LNCAP (cell line): Measurements from ENCODE around the gene PDE7B.

Source experiments
- TF ChIP-seq, protein P1 (sequence below): fragments of 450-650 bp; IDR thresholded peaks from 2 replicates; pipeline ENCODE4 v1.5.1; 2017; ENCODE audit warnings: mild to moderate bottlenecking

The PDE7B gene

GRCh38 chr6:135831016-135831415, 20.5 kb upstream of the PDE7B start:
- TF ChIP-seq, protein P1, sequence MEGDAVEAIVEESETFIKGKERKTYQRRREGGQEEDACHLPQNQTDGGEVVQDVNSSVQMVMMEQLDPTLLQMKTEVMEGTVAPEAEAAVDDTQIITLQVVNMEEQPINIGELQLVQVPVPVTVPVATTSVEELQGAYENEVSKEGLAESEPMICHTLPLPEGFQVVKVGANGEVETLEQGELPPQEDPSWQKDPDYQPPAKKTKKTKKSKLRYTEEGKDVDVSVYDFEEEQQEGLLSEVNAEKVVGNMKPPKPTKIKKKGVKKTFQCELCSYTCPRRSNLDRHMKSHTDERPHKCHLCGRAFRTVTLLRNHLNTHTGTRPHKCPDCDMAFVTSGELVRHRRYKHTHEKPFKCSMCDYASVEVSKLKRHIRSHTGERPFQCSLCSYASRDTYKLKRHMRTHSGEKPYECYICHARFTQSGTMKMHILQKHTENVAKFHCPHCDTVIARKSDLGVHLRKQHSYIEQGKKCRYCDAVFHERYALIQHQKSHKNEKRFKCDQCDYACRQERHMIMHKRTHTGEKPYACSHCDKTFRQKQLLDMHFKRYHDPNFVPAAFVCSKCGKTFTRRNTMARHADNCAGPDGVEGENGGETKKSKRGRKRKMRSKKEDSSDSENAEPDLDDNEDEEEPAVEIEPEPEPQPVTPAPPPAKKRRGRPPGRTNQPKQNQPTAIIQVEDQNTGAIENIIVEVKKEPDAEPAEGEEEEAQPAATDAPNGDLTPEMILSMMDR: no peak

GRCh38 chr6:135832166-135832565, 19.3 kb upstream of the PDE7B start:
- TF ChIP-seq, protein P1: no peak

- TF ChIP-seq, protein P1: no peak
These were observed 17.7 kb upstream of the PDE7B start for GRCh38 chr6:135833771-135834170.

- TF ChIP-seq, protein P1: no peak
These were observed 13.6 kb upstream of the PDE7B start for GRCh38 chr6:135837735-135838449.

DNA sequence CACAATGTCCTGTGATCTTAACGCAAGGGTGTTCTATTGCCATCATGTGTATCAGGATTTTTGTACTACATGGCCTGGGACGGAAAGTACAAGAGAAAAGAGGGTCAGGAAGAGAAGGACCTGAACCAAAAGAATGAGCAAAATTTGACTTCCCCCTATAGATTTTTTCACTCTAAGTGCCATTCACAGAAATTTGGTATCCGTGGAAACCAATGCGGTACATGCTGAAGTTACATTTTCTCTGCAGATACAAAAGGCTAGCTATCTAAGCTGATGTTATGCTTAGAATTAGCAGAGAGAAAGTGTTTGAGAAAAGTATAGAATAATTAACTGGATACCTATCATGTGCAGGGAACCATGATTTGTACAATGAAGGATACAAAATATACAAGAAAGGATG, 12.4 kb upstream of the PDE7B start:
- TF ChIP-seq, protein P1: no peak

DNA sequence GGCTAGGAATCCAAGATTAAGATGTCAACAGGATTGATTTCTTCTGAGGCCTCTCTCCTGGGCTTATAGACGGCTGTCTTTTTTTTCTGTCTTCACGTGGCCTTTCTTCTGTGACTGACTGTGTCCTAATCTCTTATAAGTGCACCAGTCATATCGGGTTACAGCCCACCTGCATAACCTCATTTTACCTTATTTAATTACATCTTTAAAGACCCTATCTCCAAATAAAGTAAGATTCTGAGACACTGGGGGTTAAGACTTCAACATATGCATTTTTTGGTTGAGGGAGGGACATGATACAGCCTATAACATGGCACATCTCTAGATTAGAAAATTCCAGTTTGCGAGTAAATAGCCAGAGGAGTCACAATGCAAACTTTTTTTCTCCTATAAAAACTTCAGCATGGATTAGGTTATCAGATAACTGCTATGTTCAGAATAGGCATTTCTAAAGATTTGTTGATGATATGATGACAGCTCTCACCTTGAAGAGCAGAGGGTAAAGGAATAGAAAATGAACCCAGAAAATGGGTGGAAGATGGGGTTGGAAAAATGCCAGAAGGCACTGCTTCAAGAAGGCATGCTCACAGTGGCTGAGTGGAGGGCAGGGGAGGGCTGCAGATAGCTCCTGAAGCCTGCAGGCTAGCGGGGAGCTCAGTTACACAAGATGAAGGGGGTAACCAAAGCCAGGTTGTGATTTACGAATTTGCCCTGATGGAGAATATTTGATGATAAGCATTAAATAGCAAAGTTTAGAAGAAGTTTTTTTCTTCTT, 8.7 kb upstream of the PDE7B start:
- TF ChIP-seq, protein P1: no peak

- TF ChIP-seq, protein P1: no peak
These were observed 619 bp upstream of the PDE7B start for GRCh38 chr6:135850882-135851281.
